Transverse colon (tissue), 4 donors: Measurements from ENCODE around the gene KCNAB2. TPM values are rescaled to one million over a fixed set of nuclear protein-coding genes. Genes with fewer than 3 reads are reported as not detected.

Experiments used
- DNase-seq: peaks from one replicate; pipeline ENCODE4 v3.0.0-alpha.2; 2019
- H3K27ac ChIP-seq, 4 donors: fragments of 200-600 bp; sonication (generic); 2 replicates each; pipeline ENCODE4 v1.5.1; 2016 to 2018; ENCODE audit warnings: inconsistent platforms in 4 of 4
- H3K27me3 ChIP-seq: fragments of 200-600 bp; sonication (generic); 2 replicates; pipeline ENCODE4 v1.5.1; 2017; ENCODE audit warnings: inconsistent platforms
- H3K36me3 ChIP-seq, 4 donors: fragments of 200-600 bp; sonication (generic); 2 replicates each; pipeline ENCODE4 v1.5.1; 2017 to 2019; ENCODE audit warnings: inconsistent platforms in 4 of 4
- H3K4me1 ChIP-seq, 4 donors: fragments of 200-600 bp; sonication (generic); 2 replicates each; pipeline ENCODE4 v1.5.1; 2017 to 2020; ENCODE audit warnings: inconsistent platforms in 4 of 4
- H3K4me3 ChIP-seq, 4 donors: fragments of 200-600 bp; sonication (generic); 1 replicate in 1 of 4; 2 replicates in 3 of 4; pipeline versions ENCODE4 v1.5.1 to v1.6.1; 2017 to 2019; ENCODE audit warnings: inconsistent platforms in 4 of 4
- H3K9me3 ChIP-seq, 2 donors: fragments of 200-600 bp; sonication (generic); 2 replicates each; pipeline ENCODE4 v1.5.1; 2017 to 2019; ENCODE audit warnings: inconsistent platforms in 2 of 2
- CTCF ChIP-seq, 5 experiments: fragments of 200-600 bp in 3 of 5; fragments of 450-650 bp in 2 of 5; sonication (generic) in 3 of 5; IDR thresholded peaks; 1 replicate in 2 of 5; 2 replicates in 3 of 5; pipeline ENCODE4 v1.5.1; 2016 to 2017; ENCODE audit warnings: antibody characterized with exemption in 5 of 5, inconsistent platforms in 3 of 5, mild to moderate bottlenecking in 2 of 5, moderate library complexity in 1 of 5
- EP300 ChIP-seq: sonication (generic); formaldehyde crosslinking; IDR thresholded peaks from one replicate; pipeline ENCODE4 v1.6.1; 2017; ENCODE audit warnings: antibody characterized with exemption, low read depth
- POLR2A ChIP-seq: fragments of 450-650 bp; IDR thresholded peaks from one replicate; pipeline ENCODE4 v1.6.1; 2016; ENCODE audit warnings: antibody characterized with exemption, mild to moderate bottlenecking, moderate library complexity
- POLR2AphosphoS5 ChIP-seq, 3 donors: sonication (generic); formaldehyde crosslinking; IDR thresholded peaks; one replicate each; pipeline ENCODE4 v1.6.1; 2016; ENCODE audit warnings: antibody characterized with exemption in 3 of 3
- WGBS, 2 donors: methylation state at CpG; one replicate each; pipeline ENCODE4 v1.1.5; 2018; ENCODE audit warnings: low coverage in 1 of 2; 5-methylcytosine and 5-hydroxymethylcytosine counted together
- in situ Hi-C, 4 donors: fragments of 200-750 bp; cut with MboI; loops; one replicate each; pipeline versions ENCODE4 v1.15.0 to v1.15.1; 2017; ENCODE audit warnings: low sequenced_read_pairs in 3 of 4, low pct_ligation_motif_present in 1 of 4, low pct_unique_long_range_greater_than_20kb in 1 of 4
- intact Hi-C: fragments of 100-400 bp; cut with DNase I; formaldehyde crosslinking; loops from one replicate; pipeline ENCODE4 v1.15.1; 2023; ENCODE audit warnings: low total_unique reads
- total RNA-seq, 4 donors: library from RNA; depleted of rRNA; stranded (reverse); fragments of >200 nt; gene quantifications; one replicate each; pipeline ENCODE4 v1.1.0, GENCODE V29; 2016

KCNAB2 gene
- total RNA-seq, 4 donors from 2014 or later = 1.00 to 25.4 (median 7.9) TPM

- H3K27ac ChIP-seq = peak overlapping the region; percentile 42 to 73 (median 52)
- no peaks in the 10 kb centered on the region for H3K9me3 ChIP-seq
- H3K4me3 ChIP-seq = peak overlapping the region in 3 of 4 donors; percentile 10 to 41 (median 19)
- TF ChIP-seq EP300 (no peak), POLR2AphosphoS5 (IDR thresholded peaks at IDR 0.05) (no peak), POLR2A (no peak), CTCF (IDR thresholded peaks at IDR 0.05) (no peak)
- 33 to 41% methylated on average over 3 to 13 of the region's 29 CpGs for WGBS, 2 donors
- H3K27me3 ChIP-seq = peaks cover 10% of the 10 kb centered on the region
- intact Hi-C loops = loop anchor here (5.0 kb wide), 1 partner anchor 1667 kb away; no protein-coding TSS in a partner anchor
- DNase-seq = no peak
- in situ Hi-C loops = loop anchor here in 2 of 4 donors (25.0 kb wide), 1 partner anchor 312 kb away; no protein-coding TSS in a partner anchor
- H3K36me3 ChIP-seq = no peaks in the 10 kb centered on the region
- peaks cover 3 to 10% (median 9%) of the 10 kb centered on the region in 4 donors for H3K4me1 ChIP-seq
These were observed 20.2 kb upstream of the KCNAB2 start for GRCh38 chr1:6025269-6026094.

GRCh38 chr1:6026095-6026809 is 19.4 kb upstream of the KCNAB2 start:
- no peaks in the 10 kb centered on the region for H3K36me3 ChIP-seq
- in situ Hi-C loops = loop anchor here in 2 of 4 donors (25.0 kb wide), 1 partner anchor 311 kb away; no protein-coding TSS in a partner anchor
- peaks cover 3 to 10% (median 9%) of the 10 kb centered on the region in 4 donors for H3K4me1 ChIP-seq
- peak overlapping the region; percentile 42 to 73 (median 58) for H3K27ac ChIP-seq
- H3K27me3 ChIP-seq = peaks cover 10% of the 10 kb centered on the region
- H3K9me3 ChIP-seq = no peaks in the 10 kb centered on the region
- intact Hi-C loops = loop anchor here (5.0 kb wide), 1 partner anchor 1666 kb away; no protein-coding TSS in a partner anchor
- TF ChIP-seq POLR2AphosphoS5 (IDR thresholded peaks at IDR 0.05) = peak; percentile 44 to 75 (median 71)
- TF ChIP-seq CTCF (IDR thresholded peaks at IDR 0.05) = no peak
- TF ChIP-seq POLR2A = peak; percentile 57
- TF ChIP-seq EP300 = no peak
- H3K4me3 ChIP-seq = peak overlapping the region in 3 of 4 donors; percentile 10 to 41 (median 19)
- DNase-seq = peak; percentile 93
- WGBS, 2 donors = 20% methylated on average over 29 of the region's 34 CpGs; no CpG with 5 or more reads in 1 of the 2 donors

GRCh38 chr1:6027591-6027990 is 18.1 kb upstream of the KCNAB2 start:
- Histone ChIP-seq H3K27me3 (peaks cover 10% of the 10 kb centered on the region), H3K4me3 (peak overlapping the region in 1 of 4 donors; percentile 41), H3K36me3 (no peaks in the 10 kb centered on the region), H3K4me1 (peaks cover 3 to 10% (median 9%) of the 10 kb centered on the region in 4 donors), H3K9me3 (no peaks in the 10 kb centered on the region), H3K27ac (peak overlapping the region; percentile 14 to 73 (median 58))
- no peak for DNase-seq
- intact Hi-C loops = loop anchor here (5.0 kb wide), 1 partner anchor 1665 kb away; no protein-coding TSS in a partner anchor
- in situ Hi-C loops = loop anchor here in 2 of 4 donors (25.0 kb wide), 1 partner anchor 310 kb away; no protein-coding TSS in a partner anchor
- TF ChIP-seq EP300 = no peak
- TF ChIP-seq POLR2A = no peak
- TF ChIP-seq POLR2AphosphoS5 (IDR thresholded peaks at IDR 0.05) = no peak
- TF ChIP-seq CTCF (IDR thresholded peaks at IDR 0.05) = no peak
- 60 to 81% methylated on average over 10 of the region's 10 CpGs for WGBS, 2 donors
